ENCODE measurements around the gene SYT1. TPM values are rescaled to one million over a fixed set of nuclear protein-coding genes. Genes with fewer than 3 reads are reported as not detected.

SYT1 gene
- total RNA-seq, 2 donors from 2014 or later, result not detected

GRCh38 chr12:79298506-79298905 lies 433.9 kb downstream of the SYT1 start:
- no peak for ATAC-seq
- Mint-ChIP-seq H3K27ac (no peak overlapping the region), H3K9me3 (peaks cover 0 to 8% of the 10 kb centered on the region in 2 donors), H3K36me3 (no peaks in the 10 kb centered on the region)
- DNase-seq (ENCODE audit: low spot score in 2 of 2), result no peak

GRCh38 chr12:79299447-79300198 lies 435.0 kb downstream of the SYT1 start:
- Mint-ChIP-seq H3K9me3 (peaks cover 0 to 8% of the 10 kb centered on the region in 2 donors), H3K36me3 (no peaks in the 10 kb centered on the region), H3K27ac (no peak overlapping the region)
- no peak for ATAC-seq
- DNase-seq (ENCODE audit: low spot score in 2 of 2), result no peak

GRCh38 chr12:79300199-79300568 lies 435.6 kb downstream of the SYT1 start:
- H3K9me3 Mint-ChIP-seq, result peaks cover 0 to 8% of the 10 kb centered on the region in 2 donors
- no peak for DNase-seq (ENCODE audit: low spot score in 2 of 2)
- no peak for ATAC-seq
- no peak overlapping the region for H3K27ac Mint-ChIP-seq
- no peaks in the 10 kb centered on the region for H3K36me3 Mint-ChIP-seq

GRCh38 chr12:79301181-79301580 lies 436.6 kb downstream of the SYT1 start:
- peaks cover 0 to 8% of the 10 kb centered on the region in 2 donors for H3K9me3 Mint-ChIP-seq
- H3K36me3 Mint-ChIP-seq, result no peaks in the 10 kb centered on the region
- ATAC-seq (no peak), DNase-seq (ENCODE audit: low spot score in 2 of 2) (no peak)
- no peak overlapping the region for H3K27ac Mint-ChIP-seq

- no peak overlapping the region for H3K27ac Mint-ChIP-seq
- ATAC-seq, result no peak
- H3K36me3 Mint-ChIP-seq, result no peaks in the 10 kb centered on the region
- H3K9me3 Mint-ChIP-seq, result peaks cover 0 to 8% of the 10 kb centered on the region in 2 donors
- no peak for DNase-seq (ENCODE audit: low spot score in 2 of 2)
Observed at GRCh38 chr12:79302162-79302814, 437.7 kb downstream of the SYT1 start.

GRCh38 chr12:79307340-79307739 lies 442.8 kb downstream of the SYT1 start:
- ATAC-seq (no peak), DNase-seq (ENCODE audit: low spot score in 2 of 2) (no peak)
- Mint-ChIP-seq H3K36me3 (no peaks in the 10 kb centered on the region), H3K9me3 (peaks cover 4 to 6% of the 10 kb centered on the region in 2 donors), H3K27ac (no peak overlapping the region)

GRCh38 chr12:79309039-79309438 lies 444.5 kb downstream of the SYT1 start:
- Mint-ChIP-seq H3K9me3 (peaks cover 3 to 4% of the 10 kb centered on the region in 2 donors), H3K27ac (no peak overlapping the region), H3K36me3 (no peaks in the 10 kb centered on the region)
- ATAC-seq (no peak), DNase-seq (ENCODE audit: low spot score in 2 of 2) (no peak)

- ATAC-seq, result no peak
- Mint-ChIP-seq H3K36me3 (no peaks in the 10 kb centered on the region), H3K27ac (no peak overlapping the region), H3K9me3 (peaks cover 0 to 12% of the 10 kb centered on the region in 2 donors)
- DNase-seq (ENCODE audit: low spot score in 2 of 2), result no peak
Observed at GRCh38 chr12:79317179-79317847, 452.7 kb downstream of the SYT1 start.

GRCh38 chr12:79322905-79323304 lies 458.3 kb downstream of the SYT1 start:
- Mint-ChIP-seq H3K9me3 (peaks cover 10 to 17% of the 10 kb centered on the region in 2 donors), H3K27ac (no peak overlapping the region), H3K36me3 (no peaks in the 10 kb centered on the region)
- DNase-seq (ENCODE audit: low spot score in 2 of 2) (no peak), ATAC-seq (no peak)

- ATAC-seq, result no peak
- H3K9me3 Mint-ChIP-seq, result peaks cover 12 to 14% of the 10 kb centered on the region in 2 donors
- no peak for DNase-seq (ENCODE audit: low spot score in 2 of 2)
- no peaks in the 10 kb centered on the region for H3K36me3 Mint-ChIP-seq
- no peak overlapping the region for H3K27ac Mint-ChIP-seq
Observed at GRCh38 chr12:79324571-79324970, 460.0 kb downstream of the SYT1 start.

- DNase-seq (ENCODE audit: low spot score in 2 of 2), result no peak
- no peak for ATAC-seq
- Mint-ChIP-seq H3K27ac (no peak overlapping the region), H3K36me3 (no peaks in the 10 kb centered on the region), H3K9me3 (peaks cover 12 to 14% of the 10 kb centered on the region in 2 donors)
Observed at GRCh38 chr12:79326222-79326621, 461.6 kb downstream of the SYT1 start.

GRCh38 chr12:79326663-79327062 lies 462.1 kb downstream of the SYT1 start:
- no peak for ATAC-seq
- Mint-ChIP-seq H3K27ac (no peak overlapping the region), H3K36me3 (no peaks in the 10 kb centered on the region), H3K9me3 (peaks cover 12 to 14% of the 10 kb centered on the region in 2 donors)
- DNase-seq (ENCODE audit: low spot score in 2 of 2), result no peak

- ATAC-seq (no peak), DNase-seq (ENCODE audit: low spot score in 2 of 2) (no peak)
- no peak overlapping the region for H3K27ac Mint-ChIP-seq
- H3K36me3 Mint-ChIP-seq, result no peaks in the 10 kb centered on the region
- H3K9me3 Mint-ChIP-seq, result peaks cover 10 to 12% of the 10 kb centered on the region in 2 donors
Observed at GRCh38 chr12:79327465-79327864, 462.9 kb downstream of the SYT1 start.

GRCh38 chr12:79329933-79330332 lies 465.4 kb downstream of the SYT1 start:
- H3K36me3 Mint-ChIP-seq, result no peaks in the 10 kb centered on the region
- ATAC-seq, result no peak

GRCh38 chr12:79331870-79332269 lies 467.3 kb downstream of the SYT1 start:
- Mint-ChIP-seq H3K36me3 (no peaks in the 10 kb centered on the region), H3K27ac (no peak overlapping the region), H3K9me3 (peaks cover 6 to 10% of the 10 kb centered on the region in 2 donors)
- ATAC-seq (no peak), DNase-seq (ENCODE audit: low spot score in 2 of 2) (no peak)

More at GRCh38 chr12:79329933-79330332, 465.4 kb downstream of the SYT1 start:
- peaks cover 5 to 8% of the 10 kb centered on the region in 2 donors for H3K9me3 Mint-ChIP-seq
- H3K27ac Mint-ChIP-seq, result no peak overlapping the region
- DNase-seq (ENCODE audit: low spot score in 2 of 2), result no peak

GRCh38 chr12:79333144-79333543 lies 468.6 kb downstream of the SYT1 start:
- Mint-ChIP-seq H3K9me3 (peaks cover 3 to 5% of the 10 kb centered on the region in 2 donors), H3K27ac (no peak overlapping the region), H3K36me3 (peaks cover 0 to 7% of the 10 kb centered on the region in 2 donors)
- ATAC-seq (no peak), DNase-seq (ENCODE audit: low spot score in 2 of 2) (no peak)

- no peak for DNase-seq (ENCODE audit: low spot score in 2 of 2)
- no peak for ATAC-seq
- peaks cover 0 to 7% of the 10 kb centered on the region in 2 donors for H3K36me3 Mint-ChIP-seq
- H3K27ac Mint-ChIP-seq, result no peak overlapping the region
- H3K9me3 Mint-ChIP-seq, result peaks cover 3 to 8% of the 10 kb centered on the region in 2 donors
Observed at GRCh38 chr12:79337662-79338290, 473.2 kb downstream of the SYT1 start.
